NCI-H526 treated with DMSO at 0.1 percent for 48 hours (cell line): Measurements from ENCODE around the gene MED25.
"Not testable (repeated sequence)": the region's sequence is repeated elsewhere in the genome, so short reads cannot be mapped to it uniquely, and the experiment has no call there.

Experiments used
- DNase-seq: peaks from one replicate; lab custom pipeline; 2025; lab: John Stamatoyannopoulos, UW

Gene MED25

GRCh38 chr19:49816590-49816989 lies 1.5 kb upstream of the MED25 start:
- DNase-seq, result no peak

- no peak for DNase-seq
Measured at GRCh38 chr19:49818649-49819370, 721 bp downstream of the MED25 start.

- DNase-seq, result not testable (repeated sequence)
Measured at GRCh38 chr19:49819452-49820115, 1.5 kb downstream of the MED25 start.

GRCh38 chr19:49820125-49820524 lies 2.0 kb downstream of the MED25 start:
- no peak for DNase-seq

GRCh38 chr19:49823472-49823871 lies 5.4 kb downstream of the MED25 start:
- peak; percentile 92 for DNase-seq

GRCh38 chr19:49824662-49825061 lies 6.6 kb downstream of the MED25 start:
- DNase-seq, result no peak

GRCh38 chr19:49827034-49827433 lies 8.9 kb downstream of the MED25 start:
- DNase-seq, result no peak

- no peak for DNase-seq
Measured at GRCh38 chr19:49829200-49829599, 11.1 kb downstream of the MED25 start.

- DNase-seq, result no peak
Measured at GRCh38 chr19:49829721-49830120, 11.6 kb downstream of the MED25 start.

- no peak for DNase-seq
Measured at GRCh38 chr19:49830766-49831165, 12.7 kb downstream of the MED25 start.

- no peak for DNase-seq
Measured at GRCh38 chr19:49831592-49831991, 13.5 kb downstream of the MED25 start.

GRCh38 chr19:49832556-49832955 lies 14.5 kb downstream of the MED25 start:
- no peak for DNase-seq

- DNase-seq, result no peak
Measured at GRCh38 chr19:49833599-49833998, 15.5 kb downstream of the MED25 start.

GRCh38 chr19:49835562-49835961 lies 17.5 kb downstream of the MED25 start:
- no peak for DNase-seq

GRCh38 chr19:49836176-49837008 lies 18.3 kb downstream of the MED25 start:
- no peak for DNase-seq

GRCh38 chr19:49837009-49837310 lies 18.9 kb downstream of the MED25 start:
- DNase-seq, result no peak

GRCh38 chr19:49837425-49837824 lies 19.3 kb downstream of the MED25 start:
- DNase-seq, result no peak

GRCh38 chr19:49838885-49839588 lies 20.9 kb downstream of the MED25 start:
- no peak for DNase-seq

- DNase-seq, result no peak
Measured at GRCh38 chr19:49839713-49840112, 21.6 kb downstream of the MED25 start.

- DNase-seq, result no peak
Measured at GRCh38 chr19:49840321-49840720, 22.2 kb downstream of the MED25 start.

- DNase-seq, result no peak
Measured at GRCh38 chr19:49840736-49841249, 22.7 kb downstream of the MED25 start.

- DNase-seq, result no peak
Measured at GRCh38 chr19:49843265-49843664, 25.2 kb downstream of the MED25 start.
